ENCODE data around the gene ANKRD9. TPM values are rescaled to one million over a fixed set of nuclear protein-coding genes. Genes with fewer than 3 reads are reported as not detected.
A peak's percentile ranks its signal among the peaks of the same experiment; 100 is the strongest.

Gene ANKRD9
- total RNA-seq, 2 donors from 2014 or later = 36.3 to 56.3 TPM

DNA sequence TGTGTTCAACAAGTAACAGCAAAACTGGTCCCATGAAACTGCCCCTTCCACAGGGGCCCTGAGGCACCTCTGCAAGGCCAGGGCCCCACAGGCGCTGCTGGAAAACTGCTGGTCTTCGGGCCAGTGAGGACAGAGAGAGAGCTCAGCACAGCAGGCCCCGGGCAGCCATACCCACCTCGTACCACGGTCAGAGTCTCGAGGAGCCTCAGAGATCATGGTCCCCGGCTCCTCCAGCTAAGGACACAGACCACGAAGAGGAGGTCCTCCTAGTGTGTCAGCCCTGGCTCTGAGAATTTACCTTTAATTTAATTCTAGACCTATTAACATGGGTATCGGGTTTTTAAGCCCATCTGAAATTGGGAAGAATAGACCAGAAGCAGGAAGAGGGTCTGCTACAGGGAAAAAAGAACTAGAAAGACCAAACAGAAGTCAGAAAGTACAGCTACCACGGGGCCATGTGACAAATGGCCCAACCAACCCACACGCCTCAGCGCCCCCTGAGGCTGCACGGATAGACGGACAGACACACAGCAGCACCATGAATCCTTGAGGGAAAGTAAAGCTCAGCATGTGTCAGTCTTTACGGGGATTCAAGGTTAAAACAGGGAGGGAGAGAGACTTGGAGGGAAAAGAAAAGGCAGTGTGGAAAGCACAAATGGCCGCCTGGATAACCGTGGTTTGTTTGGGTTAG is 22.9 kb downstream of the ANKRD9 start:
- H3K9me3 ChIP-seq = no peaks in the 10 kb centered on the region
- ATAC-seq (ENCODE audit: insufficient number of reproducible peaks, low FRiP score, low read depth) (no peak), DNase-seq (ENCODE audit: low spot score) (no peak)
- no peaks in the 10 kb centered on the region for H3K36me3 ChIP-seq
- H3K27me3 ChIP-seq (replicated peaks; ENCODE audit: insufficient read depth) = no peaks in the 10 kb centered on the region
- H3K4me1 ChIP-seq (ENCODE audit: control insufficient read depth in 1 of 2, low read depth in 2 of 2) = peaks cover 4 to 19% of the 10 kb centered on the region in 2 donors
- peak overlapping the region; percentile 26 to 71 for H3K27ac ChIP-seq
- peak overlapping the region; percentile 31 for H3K4me3 ChIP-seq
- TF ChIP-seq, protein P1, sequence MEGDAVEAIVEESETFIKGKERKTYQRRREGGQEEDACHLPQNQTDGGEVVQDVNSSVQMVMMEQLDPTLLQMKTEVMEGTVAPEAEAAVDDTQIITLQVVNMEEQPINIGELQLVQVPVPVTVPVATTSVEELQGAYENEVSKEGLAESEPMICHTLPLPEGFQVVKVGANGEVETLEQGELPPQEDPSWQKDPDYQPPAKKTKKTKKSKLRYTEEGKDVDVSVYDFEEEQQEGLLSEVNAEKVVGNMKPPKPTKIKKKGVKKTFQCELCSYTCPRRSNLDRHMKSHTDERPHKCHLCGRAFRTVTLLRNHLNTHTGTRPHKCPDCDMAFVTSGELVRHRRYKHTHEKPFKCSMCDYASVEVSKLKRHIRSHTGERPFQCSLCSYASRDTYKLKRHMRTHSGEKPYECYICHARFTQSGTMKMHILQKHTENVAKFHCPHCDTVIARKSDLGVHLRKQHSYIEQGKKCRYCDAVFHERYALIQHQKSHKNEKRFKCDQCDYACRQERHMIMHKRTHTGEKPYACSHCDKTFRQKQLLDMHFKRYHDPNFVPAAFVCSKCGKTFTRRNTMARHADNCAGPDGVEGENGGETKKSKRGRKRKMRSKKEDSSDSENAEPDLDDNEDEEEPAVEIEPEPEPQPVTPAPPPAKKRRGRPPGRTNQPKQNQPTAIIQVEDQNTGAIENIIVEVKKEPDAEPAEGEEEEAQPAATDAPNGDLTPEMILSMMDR (IDR thresholded peaks at IDR 0.05) = no peak

- no peak overlapping the region for H3K27ac ChIP-seq
- TF ChIP-seq, protein P1 (IDR thresholded peaks at IDR 0.05) = no peak
- no peaks in the 10 kb centered on the region for H3K27me3 ChIP-seq (replicated peaks; ENCODE audit: insufficient read depth)
- H3K9me3 ChIP-seq = no peaks in the 10 kb centered on the region
- no peak overlapping the region for H3K4me3 ChIP-seq
- DNase-seq (ENCODE audit: low spot score) = no peak
- H3K4me1 ChIP-seq (ENCODE audit: control insufficient read depth in 1 of 2, low read depth in 2 of 2) = peaks cover 4 to 19% of the 10 kb centered on the region in 2 donors
- ATAC-seq (ENCODE audit: insufficient number of reproducible peaks, low FRiP score, low read depth) = no peak
- no peaks in the 10 kb centered on the region for H3K36me3 ChIP-seq
Measured at GRCh38 chr14:102485693-102486512, 23.7 kb downstream of the ANKRD9 start.

DNA sequence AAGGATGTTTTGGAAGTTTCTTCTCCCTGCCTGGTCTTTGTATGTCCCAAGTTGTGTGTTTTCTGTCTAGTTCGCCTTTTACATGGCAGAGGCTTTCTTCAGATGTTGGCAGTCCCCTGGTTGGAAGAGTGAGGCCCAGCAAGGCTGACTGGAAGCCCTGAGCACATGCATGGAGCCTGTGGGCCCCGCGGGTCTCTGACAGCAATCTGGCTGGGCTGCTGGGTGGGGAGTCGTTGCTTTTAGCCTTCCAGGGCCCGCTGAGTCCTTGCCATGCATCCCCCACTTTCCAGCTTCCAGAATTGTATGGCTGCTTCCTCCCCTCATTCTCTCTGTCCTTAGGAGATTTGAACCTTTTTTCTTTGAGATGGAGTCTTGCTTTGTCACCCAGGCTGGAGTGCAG is 25.3 kb downstream of the ANKRD9 start:
- ATAC-seq (ENCODE audit: insufficient number of reproducible peaks, low FRiP score, low read depth) (no peak), DNase-seq (ENCODE audit: low spot score) (no peak)
- Histone ChIP-seq H3K4me3 (no peak overlapping the region), H3K27me3 (replicated peaks; ENCODE audit: insufficient read depth) (no peaks in the 10 kb centered on the region), H3K9me3 (no peaks in the 10 kb centered on the region), H3K27ac (no peak overlapping the region), H3K36me3 (no peaks in the 10 kb centered on the region), H3K4me1 (ENCODE audit: control insufficient read depth in 1 of 2, low read depth in 2 of 2) (peaks cover 4 to 27% of the 10 kb centered on the region in 2 donors)
- TF ChIP-seq, protein P1 (IDR thresholded peaks at IDR 0.05) = no peak

DNA sequence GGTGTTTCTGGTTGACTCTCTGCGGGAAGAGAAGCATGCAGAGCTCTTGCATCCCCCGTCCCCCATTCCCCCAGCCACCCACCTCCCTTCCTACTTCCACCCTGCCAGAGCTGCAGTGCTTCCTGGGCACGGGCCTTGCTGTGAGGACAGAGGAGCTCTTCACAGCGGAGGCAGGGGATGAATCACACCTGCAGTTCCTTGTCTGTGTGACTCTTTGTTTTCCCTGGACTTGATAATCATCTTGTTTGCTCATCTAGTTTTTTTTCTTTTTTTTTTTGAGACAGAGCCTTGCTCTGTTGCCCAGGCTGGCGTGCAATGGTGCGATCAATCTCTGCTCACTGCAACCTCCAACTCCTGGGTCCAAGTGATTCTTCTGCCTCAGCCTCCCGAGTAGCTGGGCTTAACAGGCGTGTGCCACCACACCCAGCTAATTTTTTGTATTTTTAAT is 27.8 kb downstream of the ANKRD9 start:
- ATAC-seq (ENCODE audit: insufficient number of reproducible peaks, low FRiP score, low read depth) = no peak
- Histone ChIP-seq H3K27me3 (replicated peaks; ENCODE audit: insufficient read depth) (no peaks in the 10 kb centered on the region), H3K4me3 (no peak overlapping the region), H3K27ac (no peak overlapping the region), H3K4me1 (ENCODE audit: control insufficient read depth in 1 of 2, low read depth in 2 of 2) (peaks cover 3 to 29% of the 10 kb centered on the region in 2 donors), H3K36me3 (no peaks in the 10 kb centered on the region), H3K9me3 (no peaks in the 10 kb centered on the region)
- no peak for DNase-seq (ENCODE audit: low spot score)
- TF ChIP-seq, protein P1 (IDR thresholded peaks at IDR 0.05) = no peak

- TF ChIP-seq, protein P1 (IDR thresholded peaks at IDR 0.05) = no peak
- Histone ChIP-seq H3K9me3 (no peaks in the 10 kb centered on the region), H3K27me3 (replicated peaks; ENCODE audit: insufficient read depth) (no peaks in the 10 kb centered on the region), H3K27ac (no peak overlapping the region), H3K36me3 (no peaks in the 10 kb centered on the region), H3K4me3 (no peak overlapping the region), H3K4me1 (ENCODE audit: control insufficient read depth in 1 of 2, low read depth in 2 of 2) (peaks cover 0 to 24% of the 10 kb centered on the region in 2 donors)
- ATAC-seq (ENCODE audit: insufficient number of reproducible peaks, low FRiP score, low read depth) (no peak), DNase-seq (ENCODE audit: low spot score) (no peak)
Measured at GRCh38 chr14:102481371-102481770, 28.2 kb downstream of the ANKRD9 start.

Measured in thoracic aorta (tissue), 2 donors.